Activated T-cell treated with anti-CD3 and anti-CD28 coated beads for 1 hour (primary cell): ENCODE measurements around the gene CARD11.

Source experiments
- DNase-seq: peaks from one replicate; pipeline ENCODE4 v3.0.0-alpha.2; 2020; ENCODE audit warnings: low read depth

Gene CARD11

DNA sequence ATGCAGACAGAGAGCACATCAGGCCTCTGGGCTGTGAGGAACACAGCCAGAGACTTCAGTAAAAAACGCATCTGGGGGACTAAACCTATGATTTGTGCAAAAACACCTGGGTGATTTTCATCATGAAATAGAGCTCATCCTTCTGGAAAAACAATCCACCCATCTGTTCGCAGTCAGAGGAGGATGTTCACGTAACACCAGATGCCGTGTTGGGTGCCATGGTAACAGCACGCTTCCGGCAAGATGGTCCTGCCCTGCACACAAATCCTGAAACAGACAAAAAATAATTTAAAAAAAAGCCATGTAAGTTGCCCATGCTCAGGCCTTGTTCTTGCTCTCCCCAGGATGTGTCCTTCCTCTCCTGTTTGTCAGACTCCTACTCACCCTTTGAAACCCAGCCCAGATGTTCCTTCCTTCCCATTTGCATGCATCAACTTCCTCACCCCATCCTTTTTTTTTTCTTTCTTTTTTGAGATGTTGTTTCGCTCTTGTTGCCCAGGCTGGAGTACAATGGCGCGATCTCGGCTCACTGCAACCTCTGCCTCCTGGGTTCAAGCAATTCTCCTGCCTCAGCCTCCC, 171.3 kb downstream of the CARD11 start:
- no peak for DNase-seq

DNA sequence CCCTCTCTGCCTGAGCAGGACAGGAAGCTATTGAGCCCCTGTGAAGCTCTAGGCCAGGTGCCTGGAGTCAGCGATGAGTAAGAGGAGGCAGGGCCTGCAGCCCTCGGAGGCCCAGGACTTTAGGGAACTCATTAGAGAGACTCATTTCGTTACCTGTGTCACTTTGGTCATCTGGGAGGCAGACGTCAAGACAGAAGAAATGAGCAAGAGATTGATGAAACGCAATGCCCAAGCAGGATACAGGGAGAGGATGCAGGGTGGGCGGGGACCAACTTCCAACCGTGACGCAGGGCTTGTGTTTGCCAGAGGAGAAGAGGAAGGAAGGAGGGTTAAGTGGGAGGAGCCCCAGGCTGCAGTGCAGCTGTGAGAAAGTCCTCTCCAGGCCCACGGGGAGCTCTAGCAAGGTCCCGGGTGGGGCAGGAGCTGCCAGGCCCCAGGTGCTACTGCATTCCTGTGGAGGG, 173.2 kb downstream of the CARD11 start:
- peak; percentile 31 for DNase-seq

DNA sequence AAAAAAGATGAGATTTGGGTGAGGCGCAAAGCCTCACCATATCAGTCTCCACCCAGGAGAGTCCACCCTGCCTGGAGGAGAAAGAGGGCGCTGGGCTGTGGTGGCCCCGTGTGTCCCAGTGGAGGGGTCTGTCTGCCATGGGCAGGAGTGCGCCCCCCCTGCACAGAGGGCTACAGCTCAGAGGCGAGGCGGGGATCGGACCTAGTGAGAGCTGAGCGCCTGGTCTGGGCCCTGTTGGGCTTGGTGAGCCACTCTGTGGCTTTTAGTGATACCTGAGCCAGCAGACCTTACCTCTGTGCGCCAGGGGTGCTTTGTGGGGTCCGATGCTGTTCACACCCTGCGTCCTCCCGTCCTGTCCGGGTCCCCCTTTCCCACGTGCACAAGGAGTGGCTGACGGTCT, 173.7 kb downstream of the CARD11 start:
- no peak for DNase-seq

DNA sequence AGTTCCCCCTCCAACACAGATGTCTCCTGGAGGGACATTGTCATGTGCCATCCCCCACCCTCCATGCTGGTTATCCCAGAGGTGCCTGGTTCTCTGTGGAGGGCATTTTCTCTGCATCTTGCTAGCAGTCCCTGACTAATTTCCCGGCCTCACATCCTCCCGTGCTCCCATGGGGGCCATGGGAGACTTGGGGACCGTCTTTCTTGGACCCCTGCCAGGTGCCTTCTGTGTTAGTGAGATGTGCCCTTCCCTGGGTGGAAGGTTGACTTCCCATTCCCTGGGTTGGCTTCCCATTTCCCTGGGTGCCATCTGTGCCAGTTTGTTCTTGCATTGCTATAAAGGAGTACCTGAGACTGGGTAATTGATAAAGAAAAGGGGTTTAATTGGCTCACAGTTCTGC, 177.1 kb downstream of the CARD11 start:
- DNase-seq = no peak

DNA sequence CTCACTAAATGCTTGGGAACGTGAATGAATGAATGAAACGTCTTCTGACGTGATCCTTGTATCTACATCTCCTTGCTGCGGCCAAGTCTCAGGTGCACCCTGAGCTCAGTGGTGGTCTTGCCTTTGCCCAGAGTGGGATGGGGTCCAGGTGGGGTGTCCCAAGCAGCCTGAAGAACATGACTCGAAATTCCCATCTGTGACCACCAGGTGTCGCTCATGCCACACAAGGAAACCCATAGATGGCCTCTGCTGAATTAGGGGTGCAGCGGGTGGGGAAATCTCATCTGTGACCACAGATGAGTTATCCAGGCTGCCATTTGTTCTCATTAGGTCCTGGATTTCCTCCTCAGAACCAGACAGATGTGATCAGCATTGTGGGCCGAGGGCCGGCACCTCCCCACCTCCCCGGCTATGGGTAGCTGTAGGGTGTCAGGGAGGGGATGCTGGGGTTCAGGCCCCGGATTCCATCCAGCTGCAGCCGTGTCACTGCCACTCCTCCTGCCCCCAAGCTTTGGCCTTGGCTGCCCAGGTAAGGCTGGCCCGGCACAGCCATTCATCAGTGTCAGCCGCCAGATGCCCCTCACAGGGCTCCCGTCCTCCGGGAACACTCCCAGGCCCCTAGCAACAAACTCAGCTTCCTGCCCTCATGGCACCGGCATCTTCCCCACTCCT, 178.5 kb downstream of the CARD11 start:
- peak; percentile 71 for DNase-seq

DNA sequence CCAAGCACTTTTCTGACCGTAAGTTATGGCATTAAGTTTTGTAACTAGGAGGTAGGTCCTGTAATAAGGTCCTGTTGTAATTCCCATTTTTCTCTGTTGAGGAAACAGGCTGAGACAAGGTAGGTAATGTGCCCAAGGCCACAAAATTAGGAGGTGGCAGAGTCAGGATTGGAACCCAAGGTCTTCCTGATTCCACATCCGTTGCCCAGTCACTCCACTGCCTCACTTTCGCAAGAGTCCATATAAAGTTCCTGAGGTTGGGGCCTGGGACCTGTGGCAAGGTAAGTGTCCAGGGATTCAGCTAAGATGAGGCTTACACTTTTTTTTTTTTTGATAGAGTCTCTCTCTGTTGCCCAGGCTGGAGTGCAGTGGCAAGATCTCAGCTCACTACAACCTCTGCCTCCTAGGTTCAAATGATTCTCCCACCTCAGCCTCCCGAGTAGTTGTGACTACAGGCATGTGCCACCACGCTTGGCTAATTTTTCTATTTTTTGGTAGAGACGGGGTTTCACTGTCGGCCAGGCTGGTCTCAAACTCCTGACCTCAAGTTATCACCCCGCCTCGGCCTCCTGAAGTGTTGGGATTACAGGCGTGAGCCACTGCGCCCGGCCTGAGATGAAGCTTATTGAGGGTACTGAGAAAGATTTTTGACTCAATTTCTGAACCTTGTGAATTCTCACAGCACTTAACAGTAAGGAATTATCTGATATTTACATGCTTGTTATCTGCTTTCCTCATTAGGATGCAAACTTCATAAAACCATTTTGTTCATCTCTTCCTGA, 179.3 kb downstream of the CARD11 start:
- DNase-seq = no peak

DNA sequence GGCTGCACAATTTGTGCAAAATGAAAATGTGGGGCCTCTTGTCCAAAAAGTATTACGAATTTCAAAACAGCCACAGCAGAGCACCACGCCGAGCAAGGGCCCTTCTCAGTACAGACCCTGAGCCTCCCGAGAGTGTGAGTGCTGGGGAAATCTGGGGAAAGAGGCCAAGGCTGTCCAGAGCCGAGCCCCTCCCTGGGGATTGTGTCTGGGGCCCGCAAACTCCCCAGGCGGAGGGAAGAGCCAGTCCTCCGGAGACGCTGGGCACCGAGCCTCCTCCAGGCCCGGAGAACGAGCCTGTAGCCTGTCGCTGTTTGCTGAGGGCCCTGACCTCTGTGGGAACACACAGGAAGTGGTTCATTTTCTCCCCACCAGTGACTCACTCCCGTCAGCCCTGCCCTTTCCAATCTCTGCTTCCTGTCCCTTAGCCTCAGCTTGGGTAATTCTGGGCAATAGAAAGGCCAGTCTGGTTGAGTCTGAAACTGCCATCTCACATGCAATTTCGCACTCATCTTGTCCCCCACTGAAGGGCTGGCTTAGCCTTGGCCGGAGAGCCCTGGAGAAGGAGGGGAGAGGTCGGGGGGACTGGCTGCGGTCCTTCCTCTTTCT, 180.1 kb downstream of the CARD11 start:
- peak; percentile 50 for DNase-seq

DNA sequence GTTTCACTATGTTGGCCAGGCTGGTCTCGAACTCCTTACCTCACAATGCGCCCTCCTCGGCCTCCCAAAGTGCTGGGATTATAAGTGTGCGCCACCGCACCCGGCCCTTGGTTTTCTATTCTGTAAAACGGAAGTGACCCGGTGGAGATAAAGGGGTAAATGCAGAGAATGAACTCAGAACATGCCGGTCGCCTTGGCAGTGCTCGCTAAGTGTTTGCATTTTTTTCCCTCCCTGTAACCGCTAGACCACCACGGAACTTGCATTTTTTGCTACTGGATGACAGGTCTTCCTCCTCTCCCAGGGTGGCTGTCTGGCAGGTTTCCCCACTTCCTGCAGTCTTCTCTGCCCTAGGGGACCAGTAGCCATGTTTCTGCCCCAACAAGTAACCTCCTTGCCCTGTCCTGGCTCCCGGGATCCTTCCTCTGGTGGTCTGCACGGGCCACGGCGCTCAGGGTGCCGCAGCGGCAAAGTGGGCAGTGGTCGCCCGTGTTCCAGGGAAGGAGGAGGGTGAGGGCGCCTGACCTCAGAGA, 180.8 kb downstream of the CARD11 start:
- no peak for DNase-seq

DNA sequence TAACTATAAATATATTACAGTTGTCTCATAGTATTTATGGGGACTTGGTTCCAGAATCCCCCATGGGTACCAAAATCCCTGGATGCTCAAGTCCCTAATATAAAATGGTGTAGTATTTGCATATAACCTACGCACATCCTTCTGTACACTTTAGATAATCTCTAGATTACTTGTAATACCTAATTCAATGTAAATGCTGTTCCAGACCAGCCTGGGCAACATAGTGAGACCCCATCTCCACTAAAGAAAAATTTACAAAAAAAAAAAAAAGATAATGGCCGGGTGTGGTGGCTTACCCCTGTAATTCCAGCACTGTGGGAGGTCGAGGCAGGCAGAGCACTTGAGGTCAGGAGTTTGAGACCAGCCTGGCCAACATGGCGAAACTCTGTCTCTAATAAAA, 182.2 kb downstream of the CARD11 start:
- no peak for DNase-seq

DNA sequence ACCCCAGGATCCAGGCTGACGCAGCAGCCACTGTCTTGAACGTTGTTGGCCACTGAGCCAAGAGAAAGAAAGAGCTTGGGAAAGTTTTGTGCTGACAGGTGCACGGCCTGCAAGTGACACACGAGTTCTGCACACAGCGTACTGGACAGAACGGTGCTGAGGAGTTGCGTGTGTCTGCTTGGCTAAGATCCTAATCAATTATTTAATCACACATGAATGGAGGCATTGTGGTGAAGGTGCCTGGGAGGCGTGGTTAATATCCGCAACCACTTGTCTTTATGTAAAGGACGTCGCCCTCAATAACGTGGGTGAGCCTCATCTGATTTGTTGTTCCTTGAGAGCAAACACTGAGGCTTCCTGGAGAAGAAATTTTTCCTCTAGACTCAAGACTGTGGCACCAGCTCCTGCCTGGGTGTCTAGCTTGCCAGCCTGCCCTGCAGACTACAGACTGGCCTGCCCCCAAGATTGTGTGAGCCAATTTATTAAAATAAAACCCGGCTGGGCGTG, 183.0 kb downstream of the CARD11 start:
- no peak for DNase-seq

DNA sequence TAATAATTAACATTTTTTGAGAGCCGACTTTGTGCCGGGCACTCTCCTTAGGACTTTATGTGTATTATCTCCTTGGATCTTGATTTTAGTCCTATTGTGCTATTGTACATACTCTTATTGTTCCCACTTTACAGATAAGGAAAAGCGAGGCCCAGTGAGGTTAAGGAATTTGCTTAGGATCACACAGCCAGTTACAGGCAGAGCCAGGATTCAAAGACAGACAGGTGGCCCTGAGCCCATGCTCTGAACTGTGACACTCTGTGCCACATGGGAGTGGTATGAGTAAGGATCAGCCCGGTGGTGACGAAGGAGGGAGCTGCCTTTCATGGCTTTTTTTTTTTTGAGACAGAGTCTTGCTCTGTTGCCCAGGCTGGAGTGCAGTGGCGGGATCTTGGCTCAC, 183.7 kb downstream of the CARD11 start:
- no peak for DNase-seq

DNA sequence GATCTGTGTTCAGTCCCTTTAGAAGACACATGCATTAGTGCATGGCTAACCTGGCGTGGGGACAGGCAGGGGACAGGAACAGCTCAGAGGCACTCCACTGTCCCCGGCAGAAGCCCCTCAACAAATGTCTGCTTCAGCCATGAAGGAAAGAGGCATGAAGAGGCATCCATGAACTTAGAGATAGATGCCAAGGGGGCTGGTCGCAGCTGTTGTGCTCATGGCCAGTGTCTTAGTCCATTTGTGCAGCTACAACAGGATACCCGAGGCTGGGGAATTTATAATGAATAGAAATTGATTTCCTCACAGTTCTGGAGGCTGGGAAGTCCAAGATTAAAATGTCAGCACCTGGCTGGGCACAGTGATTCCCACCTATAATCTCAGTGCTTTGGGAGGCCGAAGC, 185.0 kb downstream of the CARD11 start:
- DNase-seq = no peak

DNA sequence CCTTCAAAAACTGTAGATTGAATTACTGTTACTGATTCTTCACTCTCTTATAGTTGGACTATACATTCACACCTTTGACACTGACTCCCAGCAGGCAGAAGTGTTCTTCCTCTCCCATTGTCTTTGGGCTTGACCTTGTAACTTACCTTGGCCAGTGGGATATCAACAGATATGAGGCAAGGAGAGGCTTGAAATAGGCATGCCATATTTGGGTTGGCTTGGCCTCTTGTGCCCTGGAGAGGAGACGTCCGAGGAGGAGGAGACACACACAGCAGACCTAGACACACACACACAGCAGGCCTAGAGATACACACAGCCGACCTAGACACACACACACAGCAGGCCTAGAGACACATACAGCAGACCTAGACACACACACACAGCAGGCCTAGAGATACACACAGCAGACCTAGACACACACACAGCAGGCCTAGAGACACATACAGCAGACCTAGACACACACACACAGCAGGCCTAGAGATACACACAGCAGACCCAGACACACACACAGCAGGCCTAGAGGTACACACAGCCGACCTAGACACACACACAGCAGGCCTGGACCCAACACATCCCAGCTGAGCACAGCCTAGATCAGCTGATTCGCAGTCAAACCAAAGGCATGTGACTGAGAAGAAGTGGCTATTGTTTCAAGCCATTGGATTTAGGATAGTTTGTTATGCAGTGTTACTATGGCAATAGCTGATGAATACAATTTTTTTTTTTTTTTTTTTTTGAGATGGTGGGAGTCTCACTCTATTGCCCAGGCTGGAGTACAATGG, 187.1 kb downstream of the CARD11 start:
- no peak for DNase-seq
